ENCODE data around the gene DMRTC1. TPM values are rescaled to one million over a fixed set of nuclear protein-coding genes. Genes with fewer than 3 reads are reported as not detected.
"Not testable (repeated sequence)": the region's sequence is repeated elsewhere in the genome, so short reads cannot be mapped to it uniquely, and the experiment has no call there.

The DMRTC1 gene
- polyA plus RNA-seq, 1 donor from 2014 or later: not detected

DNA sequence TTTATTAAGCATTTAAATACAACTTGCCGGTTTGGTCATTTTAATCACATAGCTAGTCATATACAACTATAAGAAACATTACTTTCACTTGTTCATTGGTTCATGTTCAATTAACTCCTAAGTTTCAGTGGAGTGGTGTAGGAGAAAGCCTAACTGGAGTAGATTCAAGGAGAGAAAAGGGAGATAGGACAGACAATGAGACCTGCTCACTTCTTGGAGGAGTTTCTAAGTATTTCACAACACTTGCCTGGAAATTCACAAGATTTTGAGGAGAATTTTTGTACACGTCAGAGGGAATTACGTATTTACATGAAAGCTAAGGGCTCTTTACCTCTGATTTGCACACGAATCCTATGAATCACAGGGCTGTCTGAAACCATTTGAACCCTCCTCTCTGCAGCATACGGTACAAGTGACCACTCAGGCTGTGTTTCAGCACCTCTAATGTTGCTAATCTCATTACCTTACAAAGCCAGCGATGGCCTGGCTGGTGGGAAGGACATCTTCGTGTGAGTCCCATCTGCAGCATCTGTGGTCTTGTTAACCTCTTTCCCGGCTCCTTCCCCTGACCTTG lies 6.7 kb downstream of the DMRTC1 start:
- H3F3A ChIP-seq (ENCODE audit: insufficient read depth, low read length, poor library complexity, severe bottlenecking); H3K36me3 ChIP-seq (ENCODE audit: insufficient read depth, low read length); H3K79me2 ChIP-seq (replicated peaks; ENCODE audit: insufficient read depth, low read length); H3K9me3 ChIP-seq (ENCODE audit: low read length); H2AFZ ChIP-seq (ENCODE audit: low read depth, low read length); H3K9ac ChIP-seq (ENCODE audit: low read length); H3K4me2 ChIP-seq (ENCODE audit: low read length); H3K9me2 ChIP-seq (ENCODE audit: insufficient read depth, low read length); H3K27me3 ChIP-seq (ENCODE audit: insufficient read depth, low read depth, low read length); H3K4me3 ChIP-seq (ENCODE audit: low read length); H4K20me1 ChIP-seq (ENCODE audit: insufficient read depth); H3K27ac ChIP-seq (ENCODE audit: low read length): not testable (repeated sequence)

DNA sequence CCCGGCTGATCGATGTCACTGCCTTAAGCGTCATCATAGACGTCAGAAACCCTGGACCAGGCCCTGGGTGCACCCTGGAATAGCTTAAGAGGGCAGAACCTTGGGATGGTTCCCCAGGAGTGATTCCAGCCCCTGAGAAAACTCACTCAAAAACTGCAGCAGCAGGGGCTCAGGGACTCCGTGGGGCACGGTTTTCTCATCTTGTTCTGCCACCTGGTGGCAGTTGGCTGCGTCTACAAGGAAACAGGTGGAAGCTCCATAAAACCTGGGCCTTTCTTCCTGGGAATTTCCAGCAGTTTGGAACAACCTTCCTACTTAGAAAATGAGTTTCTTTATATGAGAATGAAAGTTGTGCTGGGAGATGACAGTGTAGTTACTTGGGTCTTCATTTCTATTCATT lies 7.2 kb downstream of the DMRTC1 start:
- not testable (repeated sequence) for H3K27ac ChIP-seq (ENCODE audit: low read length); H3K36me3 ChIP-seq (ENCODE audit: insufficient read depth, low read length); H3K9me3 ChIP-seq (ENCODE audit: low read length); H3K79me2 ChIP-seq (replicated peaks; ENCODE audit: insufficient read depth, low read length); H3K27me3 ChIP-seq (ENCODE audit: insufficient read depth, low read depth, low read length); H2AFZ ChIP-seq (ENCODE audit: low read depth, low read length); H3K4me2 ChIP-seq (ENCODE audit: low read length); H3K9ac ChIP-seq (ENCODE audit: low read length); H4K20me1 ChIP-seq (ENCODE audit: insufficient read depth); H3K9me2 ChIP-seq (ENCODE audit: insufficient read depth, low read length); H3F3A ChIP-seq (ENCODE audit: insufficient read depth, low read length, poor library complexity, severe bottlenecking); H3K4me3 ChIP-seq (ENCODE audit: low read length)

- H3K9ac ChIP-seq (ENCODE audit: low read length); H4K20me1 ChIP-seq (ENCODE audit: insufficient read depth); H3K4me2 ChIP-seq (ENCODE audit: low read length); H3K79me2 ChIP-seq (replicated peaks; ENCODE audit: insufficient read depth, low read length); H2AFZ ChIP-seq (ENCODE audit: low read depth, low read length); H3K9me2 ChIP-seq (ENCODE audit: insufficient read depth, low read length); H3K9me3 ChIP-seq (ENCODE audit: low read length); H3F3A ChIP-seq (ENCODE audit: insufficient read depth, low read length, poor library complexity, severe bottlenecking); H3K27ac ChIP-seq (ENCODE audit: low read length); H3K4me3 ChIP-seq (ENCODE audit: low read length); H3K27me3 ChIP-seq (ENCODE audit: insufficient read depth, low read depth, low read length); H3K36me3 ChIP-seq (ENCODE audit: insufficient read depth, low read length): not testable (repeated sequence)
Measured at GRCh38 chrX:72932283-72932682, 11.4 kb downstream of the DMRTC1 start.

DNA sequence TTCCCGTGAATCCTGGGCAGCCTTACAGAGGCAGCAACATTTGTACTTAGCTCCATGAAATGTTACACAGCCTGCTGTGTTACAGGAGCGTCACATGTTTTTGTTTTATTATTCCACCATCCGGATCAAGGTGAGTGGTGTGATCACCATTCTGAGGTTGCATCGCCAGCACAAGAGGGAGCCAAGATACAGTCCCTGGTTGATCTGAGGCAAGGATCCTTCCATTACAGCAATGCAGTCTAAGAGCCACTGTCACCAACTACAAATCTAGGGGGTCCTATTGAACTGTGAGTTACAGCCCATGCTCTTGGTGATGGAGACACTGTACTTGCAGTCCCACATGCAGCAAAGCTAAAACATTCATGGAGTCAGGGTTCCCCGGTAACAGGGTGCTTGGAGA lies 27.5 kb downstream of the DMRTC1 start:
- not testable (repeated sequence) for H3K9ac ChIP-seq (ENCODE audit: low read length); H3K27ac ChIP-seq (ENCODE audit: low read length); H2AFZ ChIP-seq (ENCODE audit: low read depth, low read length); H3K9me3 ChIP-seq (ENCODE audit: low read length); H4K20me1 ChIP-seq (ENCODE audit: insufficient read depth); H3F3A ChIP-seq (ENCODE audit: insufficient read depth, low read length, poor library complexity, severe bottlenecking); H3K36me3 ChIP-seq (ENCODE audit: insufficient read depth, low read length); H3K79me2 ChIP-seq (replicated peaks; ENCODE audit: insufficient read depth, low read length); H3K9me2 ChIP-seq (ENCODE audit: insufficient read depth, low read length); H3K27me3 ChIP-seq (ENCODE audit: insufficient read depth, low read depth, low read length); H3K4me2 ChIP-seq (ENCODE audit: low read length); H3K4me3 ChIP-seq (ENCODE audit: low read length)

DNA sequence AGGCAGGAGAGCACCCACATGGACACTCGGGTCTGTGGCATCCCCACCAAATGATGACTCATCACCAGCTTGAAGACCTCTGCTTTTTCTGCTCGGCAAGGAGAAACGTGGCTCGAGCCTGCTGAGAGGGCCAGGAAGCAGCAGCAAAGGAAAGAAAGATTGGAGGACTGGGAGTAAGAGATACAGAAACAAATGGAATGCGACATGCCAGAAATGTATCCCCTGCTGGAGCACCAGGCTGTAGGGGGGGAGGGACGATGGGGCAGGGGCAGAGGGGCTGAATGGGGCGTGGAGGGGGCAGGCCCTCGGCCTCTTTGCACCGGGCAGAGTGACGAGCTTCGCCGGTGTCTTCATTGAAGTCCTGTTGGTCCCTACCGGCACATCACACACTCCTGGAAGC lies 31.3 kb downstream of the DMRTC1 start, which contains the start of gene FAM236C:
Gene FAM236C (plus strand): TSS at position 301 of the 400 bp plus-strand sequence. CDS start 100 bp downstream, outside the sequence.
- not testable (repeated sequence) for H3K4me2 ChIP-seq (ENCODE audit: low read length); H3K4me3 ChIP-seq (ENCODE audit: low read length); H3K27me3 ChIP-seq (ENCODE audit: insufficient read depth, low read depth, low read length); H3K27ac ChIP-seq (ENCODE audit: low read length); H4K20me1 ChIP-seq (ENCODE audit: insufficient read depth); H3K9me2 ChIP-seq (ENCODE audit: insufficient read depth, low read length); H3K9me3 ChIP-seq (ENCODE audit: low read length); H3K36me3 ChIP-seq (ENCODE audit: insufficient read depth, low read length); H3F3A ChIP-seq (ENCODE audit: insufficient read depth, low read length, poor library complexity, severe bottlenecking); H3K79me2 ChIP-seq (replicated peaks; ENCODE audit: insufficient read depth, low read length); H2AFZ ChIP-seq (ENCODE audit: low read depth, low read length); H3K9ac ChIP-seq (ENCODE audit: low read length)

- H3K79me2 ChIP-seq (replicated peaks; ENCODE audit: insufficient read depth, low read length); H3K9me2 ChIP-seq (ENCODE audit: insufficient read depth, low read length); H3K27me3 ChIP-seq (ENCODE audit: insufficient read depth, low read depth, low read length); H3K4me3 ChIP-seq (ENCODE audit: low read length); H3K27ac ChIP-seq (ENCODE audit: low read length); H4K20me1 ChIP-seq (ENCODE audit: insufficient read depth); H3K9ac ChIP-seq (ENCODE audit: low read length); H3K36me3 ChIP-seq (ENCODE audit: insufficient read depth, low read length); H3K4me2 ChIP-seq (ENCODE audit: low read length); H3K9me3 ChIP-seq (ENCODE audit: low read length); H2AFZ ChIP-seq (ENCODE audit: low read depth, low read length); H3F3A ChIP-seq (ENCODE audit: insufficient read depth, low read length, poor library complexity, severe bottlenecking): not testable (repeated sequence)
Measured at GRCh38 chrX:72889740-72890139, 53.9 kb downstream of the DMRTC1 start.

GRCh38 chrX:72882898-72883297 lies 60.7 kb downstream of the DMRTC1 start:
- not testable (repeated sequence) for H3K27ac ChIP-seq (ENCODE audit: low read length); H4K20me1 ChIP-seq (ENCODE audit: insufficient read depth); H3K27me3 ChIP-seq (ENCODE audit: insufficient read depth, low read depth, low read length); H3K36me3 ChIP-seq (ENCODE audit: insufficient read depth, low read length); H3K4me3 ChIP-seq (ENCODE audit: low read length); H3K9me2 ChIP-seq (ENCODE audit: insufficient read depth, low read length); H3K79me2 ChIP-seq (replicated peaks; ENCODE audit: insufficient read depth, low read length); H2AFZ ChIP-seq (ENCODE audit: low read depth, low read length); H3F3A ChIP-seq (ENCODE audit: insufficient read depth, low read length, poor library complexity, severe bottlenecking); H3K9ac ChIP-seq (ENCODE audit: low read length); H3K4me2 ChIP-seq (ENCODE audit: low read length); H3K9me3 ChIP-seq (ENCODE audit: low read length)

- not testable (repeated sequence) for H3K27ac ChIP-seq (ENCODE audit: low read length); H3K27me3 ChIP-seq (ENCODE audit: insufficient read depth, low read depth, low read length); H2AFZ ChIP-seq (ENCODE audit: low read depth, low read length)
Measured at GRCh38 chrX:72837532-72837931, 106.1 kb downstream of the DMRTC1 start.

More at GRCh38 chrX:72837532-72837931, 106.1 kb downstream of the DMRTC1 start:
- H3K9me2 ChIP-seq (ENCODE audit: insufficient read depth, low read length); H4K20me1 ChIP-seq (ENCODE audit: insufficient read depth); H3K79me2 ChIP-seq (replicated peaks; ENCODE audit: insufficient read depth, low read length); H3K9me3 ChIP-seq (ENCODE audit: low read length); H3K4me2 ChIP-seq (ENCODE audit: low read length); H3K9ac ChIP-seq (ENCODE audit: low read length); H3F3A ChIP-seq (ENCODE audit: insufficient read depth, low read length, poor library complexity, severe bottlenecking); H3K36me3 ChIP-seq (ENCODE audit: insufficient read depth, low read length); H3K4me3 ChIP-seq (ENCODE audit: low read length): not testable (repeated sequence)
